Neural cell (in vitro differentiated cells): ENCODE data around the gene NCKAP5.

Experiments
- EZH2 ChIP-seq: fragments of 200-600, 300-800 bp; shearing (Covaris generic), sonication (generic); IDR thresholded peaks from 2 replicates; pipeline ENCODE4 v1.6.1; 2014; ENCODE audit warnings: antibody characterized with exemption, low read length, borderline replicate concordance, mild to moderate bottlenecking; ENCODE audit not compliant: insufficient read depth, poor library complexity, severe bottlenecking
- POLR2AphosphoS5 ChIP-seq: IDR thresholded peaks from 2 replicates; pipeline ENCODE4 v1.6.1; 2012
- RAD21 ChIP-seq: fragments of 450-650 bp; conservative IDR thresholded peaks from 2 replicates; pipeline ENCODE4 v1.6.1; 2014; ENCODE audit warnings: antibody characterized with exemption, mild to moderate bottlenecking, moderate library complexity
- TAF1 ChIP-seq: IDR thresholded peaks from 2 replicates; pipeline ENCODE4 v1.6.1; 2012; ENCODE audit warnings: low read depth
- TF ChIP-seq, protein P1 (sequence below): fragments of 450-650 bp; IDR thresholded peaks from 2 replicates; pipeline ENCODE4 v1.5.1; 2014; ENCODE audit warnings: antibody characterized with exemption, mild to moderate bottlenecking, moderate library complexity; ENCODE audit not compliant: poor library complexity, severe bottlenecking
- TF ChIP-seq, protein P2 (sequence below): IDR thresholded peaks from 2 replicates; pipeline ENCODE4 v1.6.1; 2012; ENCODE audit warnings: borderline replicate concordance

DNA sequence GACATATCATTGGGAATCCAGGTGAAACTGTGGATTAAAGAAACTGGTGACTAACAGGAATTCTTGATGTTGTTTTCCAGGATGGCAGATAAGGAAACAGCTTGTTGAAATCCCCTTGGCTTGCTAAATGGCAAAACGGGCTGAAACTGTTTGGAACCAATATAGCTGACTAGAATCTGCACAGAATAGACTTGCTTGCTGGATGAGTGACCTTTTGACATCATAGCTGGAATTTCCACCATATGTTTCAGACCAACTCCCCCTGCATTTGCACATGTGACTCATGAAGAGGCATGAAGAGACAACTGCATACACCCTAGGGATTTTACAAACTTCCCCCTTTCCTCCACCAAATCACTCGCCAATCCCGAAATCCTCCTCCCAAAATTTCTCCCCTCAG is 810.6 kb downstream of the NCKAP5 start:
- TF ChIP-seq, protein P1, sequence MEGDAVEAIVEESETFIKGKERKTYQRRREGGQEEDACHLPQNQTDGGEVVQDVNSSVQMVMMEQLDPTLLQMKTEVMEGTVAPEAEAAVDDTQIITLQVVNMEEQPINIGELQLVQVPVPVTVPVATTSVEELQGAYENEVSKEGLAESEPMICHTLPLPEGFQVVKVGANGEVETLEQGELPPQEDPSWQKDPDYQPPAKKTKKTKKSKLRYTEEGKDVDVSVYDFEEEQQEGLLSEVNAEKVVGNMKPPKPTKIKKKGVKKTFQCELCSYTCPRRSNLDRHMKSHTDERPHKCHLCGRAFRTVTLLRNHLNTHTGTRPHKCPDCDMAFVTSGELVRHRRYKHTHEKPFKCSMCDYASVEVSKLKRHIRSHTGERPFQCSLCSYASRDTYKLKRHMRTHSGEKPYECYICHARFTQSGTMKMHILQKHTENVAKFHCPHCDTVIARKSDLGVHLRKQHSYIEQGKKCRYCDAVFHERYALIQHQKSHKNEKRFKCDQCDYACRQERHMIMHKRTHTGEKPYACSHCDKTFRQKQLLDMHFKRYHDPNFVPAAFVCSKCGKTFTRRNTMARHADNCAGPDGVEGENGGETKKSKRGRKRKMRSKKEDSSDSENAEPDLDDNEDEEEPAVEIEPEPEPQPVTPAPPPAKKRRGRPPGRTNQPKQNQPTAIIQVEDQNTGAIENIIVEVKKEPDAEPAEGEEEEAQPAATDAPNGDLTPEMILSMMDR: no peak
- TF ChIP-seq POLR2AphosphoS5: no peak
- TF ChIP-seq TAF1: no peak
- no peak for TF ChIP-seq RAD21
- TF ChIP-seq, protein P2, sequence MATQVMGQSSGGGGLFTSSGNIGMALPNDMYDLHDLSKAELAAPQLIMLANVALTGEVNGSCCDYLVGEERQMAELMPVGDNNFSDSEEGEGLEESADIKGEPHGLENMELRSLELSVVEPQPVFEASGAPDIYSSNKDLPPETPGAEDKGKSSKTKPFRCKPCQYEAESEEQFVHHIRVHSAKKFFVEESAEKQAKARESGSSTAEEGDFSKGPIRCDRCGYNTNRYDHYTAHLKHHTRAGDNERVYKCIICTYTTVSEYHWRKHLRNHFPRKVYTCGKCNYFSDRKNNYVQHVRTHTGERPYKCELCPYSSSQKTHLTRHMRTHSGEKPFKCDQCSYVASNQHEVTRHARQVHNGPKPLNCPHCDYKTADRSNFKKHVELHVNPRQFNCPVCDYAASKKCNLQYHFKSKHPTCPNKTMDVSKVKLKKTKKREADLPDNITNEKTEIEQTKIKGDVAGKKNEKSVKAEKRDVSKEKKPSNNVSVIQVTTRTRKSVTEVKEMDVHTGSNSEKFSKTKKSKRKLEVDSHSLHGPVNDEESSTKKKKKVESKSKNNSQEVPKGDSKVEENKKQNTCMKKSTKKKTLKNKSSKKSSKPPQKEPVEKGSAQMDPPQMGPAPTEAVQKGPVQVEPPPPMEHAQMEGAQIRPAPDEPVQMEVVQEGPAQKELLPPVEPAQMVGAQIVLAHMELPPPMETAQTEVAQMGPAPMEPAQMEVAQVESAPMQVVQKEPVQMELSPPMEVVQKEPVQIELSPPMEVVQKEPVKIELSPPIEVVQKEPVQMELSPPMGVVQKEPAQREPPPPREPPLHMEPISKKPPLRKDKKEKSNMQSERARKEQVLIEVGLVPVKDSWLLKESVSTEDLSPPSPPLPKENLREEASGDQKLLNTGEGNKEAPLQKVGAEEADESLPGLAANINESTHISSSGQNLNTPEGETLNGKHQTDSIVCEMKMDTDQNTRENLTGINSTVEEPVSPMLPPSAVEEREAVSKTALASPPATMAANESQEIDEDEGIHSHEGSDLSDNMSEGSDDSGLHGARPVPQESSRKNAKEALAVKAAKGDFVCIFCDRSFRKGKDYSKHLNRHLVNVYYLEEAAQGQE: no peak
- TF ChIP-seq EZH2: no peak
